SK-N-SH treated with all-trans-retinoic acid at 6 μM for 48 hours (cell line): ENCODE measurements around the gene MPZL3.

Source experiments
- ARNTL ChIP-seq: fragments of 450-650 bp; formaldehyde crosslinking; IDR thresholded peaks from 2 replicates; pipeline ENCODE4 v1.5.0; 2020; ENCODE audit warnings: low read depth, mild to moderate bottlenecking, moderate library complexity, borderline replicate concordance
- CREB5 ChIP-seq: fragments of 250-450 bp; sonication (Bioruptor Pico); IDR thresholded peaks from 2 replicates; pipeline ENCODE4 v1.5.1; 2020; ENCODE audit warnings: low read depth, mild to moderate bottlenecking, moderate library complexity
- CSDC2 ChIP-seq: fragments of 250-450 bp; sonication (Bioruptor Pico); IDR thresholded peaks from 2 replicates; pipeline ENCODE4 v1.5.0; 2020; ENCODE audit warnings: mild to moderate bottlenecking, moderate library complexity
- PATZ1 ChIP-seq: fragments of 250-450 bp; sonication (Bioruptor Pico); IDR thresholded peaks from 2 replicates; pipeline ENCODE4 v1.8.0; 2020; ENCODE audit warnings: mild to moderate bottlenecking, moderate library complexity, borderline replicate concordance
- TOX ChIP-seq: fragments of 250-450 bp; sonication (Bioruptor Pico); IDR thresholded peaks from 2 replicates; pipeline ENCODE4 v1.8.0; 2021; ENCODE audit warnings: mild to moderate bottlenecking, moderate library complexity, borderline replicate concordance
- ZC3H10 ChIP-seq: fragments of 250-450 bp; sonication (Bioruptor Pico); IDR thresholded peaks from 2 replicates; pipeline ENCODE4 v1.5.1; 2021; ENCODE audit warnings: mild to moderate bottlenecking, moderate library complexity
- TF ChIP-seq, protein P1 (sequence below): fragments of 250-450 bp; sonication (Bioruptor Pico); IDR thresholded peaks from 2 replicates; pipeline ENCODE4 v1.5.0; 2020; ENCODE audit warnings: mild to moderate bottlenecking, moderate library complexity

- TF ChIP-seq CREB5 (CRISPR knock-in tag) (no peak), CSDC2 (no peak), ZC3H10 (CRISPR knock-in tag) (no peak), ARNTL (CRISPR knock-in tag) (no peak), PATZ1 (CRISPR knock-in tag) (no peak), TOX (CRISPR knock-in tag) (no peak)
- TF ChIP-seq, protein P1, sequence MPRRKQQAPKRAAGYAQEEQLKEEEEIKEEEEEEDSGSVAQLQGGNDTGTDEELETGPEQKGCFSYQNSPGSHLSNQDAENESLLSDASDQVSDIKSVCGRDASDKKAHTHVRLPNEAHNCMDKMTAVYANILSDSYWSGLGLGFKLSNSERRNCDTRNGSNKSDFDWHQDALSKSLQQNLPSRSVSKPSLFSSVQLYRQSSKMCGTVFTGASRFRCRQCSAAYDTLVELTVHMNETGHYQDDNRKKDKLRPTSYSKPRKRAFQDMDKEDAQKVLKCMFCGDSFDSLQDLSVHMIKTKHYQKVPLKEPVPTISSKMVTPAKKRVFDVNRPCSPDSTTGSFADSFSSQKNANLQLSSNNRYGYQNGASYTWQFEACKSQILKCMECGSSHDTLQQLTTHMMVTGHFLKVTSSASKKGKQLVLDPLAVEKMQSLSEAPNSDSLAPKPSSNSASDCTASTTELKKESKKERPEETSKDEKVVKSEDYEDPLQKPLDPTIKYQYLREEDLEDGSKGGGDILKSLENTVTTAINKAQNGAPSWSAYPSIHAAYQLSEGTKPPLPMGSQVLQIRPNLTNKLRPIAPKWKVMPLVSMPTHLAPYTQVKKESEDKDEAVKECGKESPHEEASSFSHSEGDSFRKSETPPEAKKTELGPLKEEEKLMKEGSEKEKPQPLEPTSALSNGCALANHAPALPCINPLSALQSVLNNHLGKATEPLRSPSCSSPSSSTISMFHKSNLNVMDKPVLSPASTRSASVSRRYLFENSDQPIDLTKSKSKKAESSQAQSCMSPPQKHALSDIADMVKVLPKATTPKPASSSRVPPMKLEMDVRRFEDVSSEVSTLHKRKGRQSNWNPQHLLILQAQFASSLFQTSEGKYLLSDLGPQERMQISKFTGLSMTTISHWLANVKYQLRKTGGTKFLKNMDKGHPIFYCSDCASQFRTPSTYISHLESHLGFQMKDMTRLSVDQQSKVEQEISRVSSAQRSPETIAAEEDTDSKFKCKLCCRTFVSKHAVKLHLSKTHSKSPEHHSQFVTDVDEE (CRISPR knock-in tag) = no peak
Measured at GRCh38 chr11:118291477-118292135, 39.4 kb upstream of the MPZL3 start.
